ENCODE measurements around the gene TUBA3C.

DNA sequence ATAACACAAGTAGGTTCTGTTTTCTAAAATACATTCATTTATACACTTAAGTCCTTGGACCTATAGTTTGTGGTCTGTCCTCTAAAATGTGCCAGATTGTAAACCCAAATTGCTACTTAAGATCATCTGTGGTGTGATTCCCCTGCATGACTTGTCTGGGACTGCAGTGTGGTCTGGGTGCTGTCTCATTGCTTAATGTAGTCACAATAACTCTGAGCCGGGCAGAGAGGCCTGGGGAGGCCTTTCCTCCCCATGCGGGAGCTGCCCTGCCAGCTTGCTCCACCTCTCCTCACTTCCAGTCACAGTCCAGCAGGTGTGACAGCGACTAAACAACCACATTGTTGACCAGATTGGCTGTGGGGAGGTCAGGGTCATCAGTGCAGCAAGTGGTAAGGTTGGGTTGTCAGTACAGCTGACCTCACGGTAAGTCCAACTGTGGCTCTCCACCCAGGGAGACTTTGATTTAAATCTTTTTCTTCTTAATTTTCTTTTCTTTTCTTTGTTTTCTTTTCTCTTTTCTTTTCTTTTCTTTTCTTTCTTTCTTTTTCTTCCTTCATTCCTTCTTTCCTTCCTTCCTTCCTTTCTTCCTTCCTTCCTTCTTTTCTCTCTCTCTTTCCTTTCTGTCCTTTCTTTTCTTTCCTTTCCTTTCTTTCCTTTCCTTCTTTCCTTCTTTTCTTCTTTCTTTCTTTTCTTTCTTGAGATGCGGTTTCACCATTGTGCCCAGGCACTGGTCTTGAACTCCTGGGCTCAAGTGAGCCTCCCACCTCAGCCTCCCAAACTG is 4.4 kb upstream of the TUBA3C start:
- TF ChIP-seq, protein P1, sequence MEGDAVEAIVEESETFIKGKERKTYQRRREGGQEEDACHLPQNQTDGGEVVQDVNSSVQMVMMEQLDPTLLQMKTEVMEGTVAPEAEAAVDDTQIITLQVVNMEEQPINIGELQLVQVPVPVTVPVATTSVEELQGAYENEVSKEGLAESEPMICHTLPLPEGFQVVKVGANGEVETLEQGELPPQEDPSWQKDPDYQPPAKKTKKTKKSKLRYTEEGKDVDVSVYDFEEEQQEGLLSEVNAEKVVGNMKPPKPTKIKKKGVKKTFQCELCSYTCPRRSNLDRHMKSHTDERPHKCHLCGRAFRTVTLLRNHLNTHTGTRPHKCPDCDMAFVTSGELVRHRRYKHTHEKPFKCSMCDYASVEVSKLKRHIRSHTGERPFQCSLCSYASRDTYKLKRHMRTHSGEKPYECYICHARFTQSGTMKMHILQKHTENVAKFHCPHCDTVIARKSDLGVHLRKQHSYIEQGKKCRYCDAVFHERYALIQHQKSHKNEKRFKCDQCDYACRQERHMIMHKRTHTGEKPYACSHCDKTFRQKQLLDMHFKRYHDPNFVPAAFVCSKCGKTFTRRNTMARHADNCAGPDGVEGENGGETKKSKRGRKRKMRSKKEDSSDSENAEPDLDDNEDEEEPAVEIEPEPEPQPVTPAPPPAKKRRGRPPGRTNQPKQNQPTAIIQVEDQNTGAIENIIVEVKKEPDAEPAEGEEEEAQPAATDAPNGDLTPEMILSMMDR (IDR thresholded peaks at IDR 0.05) = no peak
- TF ChIP-seq ZFX (IDR thresholded peaks at IDR 0.05; ENCODE audit: borderline replicate concordance) = no peak
